ENCODE measurements around the gene CERKL. TPM values are rescaled to one million over a fixed set of nuclear protein-coding genes. Genes with fewer than 3 reads are reported as not detected.

CERKL gene
- total RNA-seq, 2 donors from 2014 or later, result 0.07 TPM; not detected in 1

DNA sequence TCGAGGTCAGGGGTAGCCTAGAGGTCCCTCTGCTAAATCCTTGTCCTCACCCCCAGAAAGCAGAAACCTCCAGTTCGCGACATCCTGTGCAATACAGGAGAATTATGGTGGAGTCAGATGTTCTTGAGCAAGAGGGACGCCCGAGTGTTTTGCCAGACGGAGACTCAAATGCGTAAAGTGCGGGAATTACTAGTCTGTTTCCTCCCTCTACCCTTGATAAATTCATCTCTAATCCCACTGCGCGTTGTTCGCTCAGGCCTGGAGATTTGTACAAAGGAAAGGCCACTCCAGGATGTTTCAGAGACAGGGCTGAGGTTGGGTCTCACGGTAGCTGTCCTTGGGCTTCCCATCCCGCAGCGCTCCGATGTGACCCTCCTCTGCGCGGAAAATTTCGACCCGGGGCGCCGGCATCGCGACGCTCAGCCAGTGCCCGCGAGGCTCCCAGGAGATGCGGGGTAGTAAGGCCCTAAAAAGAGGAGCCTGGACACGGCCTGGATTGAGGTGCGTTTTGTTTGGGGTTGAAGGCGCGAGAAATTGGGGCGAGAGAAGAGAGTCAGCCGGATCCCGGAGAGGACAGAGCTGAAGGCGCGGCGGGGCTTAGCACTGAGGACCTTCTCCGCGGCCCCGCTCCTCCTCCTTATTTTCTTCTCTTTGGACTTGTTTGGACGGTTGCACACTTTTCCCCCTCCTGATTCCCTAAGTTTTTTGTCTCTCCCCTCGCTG, 26.1 kb upstream of the CERKL start:
- H3K9me3 Mint-ChIP-seq, result peaks cover 3% of the 10 kb centered on the region in 2 donors
- peak overlapping the region; percentile 73 to 74 for H3K4me3 Mint-ChIP-seq
- H3K4me1 Mint-ChIP-seq (ENCODE audit: low read depth), result peaks cover 65% of the 10 kb centered on the region
- peak; percentile 6 to 16 for ATAC-seq (replicated peaks in 1 of 2)
- peaks cover 4 to 8% of the 10 kb centered on the region in 2 donors for H3K36me3 Mint-ChIP-seq (ENCODE audit: insufficient read depth in 2 of 2)
- peaks cover 96% of the 10 kb centered on the region for H3K27me3 Mint-ChIP-seq (ENCODE audit: low read depth)
- DNase-seq, result no peak
- no peak overlapping the region for H3K27ac Mint-ChIP-seq

DNA sequence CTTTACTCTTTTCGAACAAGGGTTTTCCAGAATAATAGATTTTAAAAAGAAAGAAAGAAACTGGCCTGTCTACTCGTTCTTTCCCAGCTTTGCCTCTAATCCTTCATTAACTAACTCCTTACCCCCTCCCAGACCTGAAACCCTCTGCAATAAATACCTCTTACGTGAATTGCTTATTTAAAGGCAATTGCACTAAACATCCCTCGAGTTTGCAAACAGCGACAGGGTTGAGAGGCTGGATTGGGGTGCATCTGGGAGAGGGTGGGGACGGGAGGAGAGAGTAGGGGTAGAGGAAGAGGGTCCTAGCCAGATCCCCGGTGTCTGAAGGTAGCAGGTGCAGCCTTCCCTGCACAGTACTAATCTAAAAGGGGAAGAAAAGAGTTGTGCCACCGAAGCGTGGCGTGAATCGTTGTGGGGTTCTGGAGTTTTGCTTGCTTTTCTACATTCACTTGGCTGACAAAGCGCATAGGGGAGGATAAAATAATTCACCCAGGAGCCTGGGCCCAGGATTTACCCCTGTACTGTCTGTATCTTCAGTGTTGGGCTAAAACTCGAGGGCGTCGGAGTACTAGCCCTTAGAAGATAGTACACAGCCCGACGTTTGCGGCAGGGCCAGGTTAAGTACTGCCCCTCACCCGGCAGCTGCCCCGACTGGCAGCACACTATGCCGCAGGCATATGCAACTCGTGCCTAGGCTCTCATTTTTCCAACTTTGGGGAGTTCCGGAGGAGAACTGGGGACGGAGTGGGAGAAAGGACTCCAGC, 25.3 kb upstream of the CERKL start:
- peaks cover 69% of the 10 kb centered on the region for H3K4me1 Mint-ChIP-seq (ENCODE audit: low read depth)
- H3K4me3 Mint-ChIP-seq, result peak overlapping the region; percentile 73 to 74
- no peak for DNase-seq
- peaks cover 94% of the 10 kb centered on the region for H3K27me3 Mint-ChIP-seq (ENCODE audit: low read depth)
- H3K36me3 Mint-ChIP-seq (ENCODE audit: insufficient read depth in 2 of 2), result peaks cover 4 to 11% of the 10 kb centered on the region in 2 donors
- ATAC-seq (replicated peaks in 1 of 2), result no peak
- no peak overlapping the region for H3K27ac Mint-ChIP-seq
- peaks cover 3 to 4% of the 10 kb centered on the region in 2 donors for H3K9me3 Mint-ChIP-seq

DNA sequence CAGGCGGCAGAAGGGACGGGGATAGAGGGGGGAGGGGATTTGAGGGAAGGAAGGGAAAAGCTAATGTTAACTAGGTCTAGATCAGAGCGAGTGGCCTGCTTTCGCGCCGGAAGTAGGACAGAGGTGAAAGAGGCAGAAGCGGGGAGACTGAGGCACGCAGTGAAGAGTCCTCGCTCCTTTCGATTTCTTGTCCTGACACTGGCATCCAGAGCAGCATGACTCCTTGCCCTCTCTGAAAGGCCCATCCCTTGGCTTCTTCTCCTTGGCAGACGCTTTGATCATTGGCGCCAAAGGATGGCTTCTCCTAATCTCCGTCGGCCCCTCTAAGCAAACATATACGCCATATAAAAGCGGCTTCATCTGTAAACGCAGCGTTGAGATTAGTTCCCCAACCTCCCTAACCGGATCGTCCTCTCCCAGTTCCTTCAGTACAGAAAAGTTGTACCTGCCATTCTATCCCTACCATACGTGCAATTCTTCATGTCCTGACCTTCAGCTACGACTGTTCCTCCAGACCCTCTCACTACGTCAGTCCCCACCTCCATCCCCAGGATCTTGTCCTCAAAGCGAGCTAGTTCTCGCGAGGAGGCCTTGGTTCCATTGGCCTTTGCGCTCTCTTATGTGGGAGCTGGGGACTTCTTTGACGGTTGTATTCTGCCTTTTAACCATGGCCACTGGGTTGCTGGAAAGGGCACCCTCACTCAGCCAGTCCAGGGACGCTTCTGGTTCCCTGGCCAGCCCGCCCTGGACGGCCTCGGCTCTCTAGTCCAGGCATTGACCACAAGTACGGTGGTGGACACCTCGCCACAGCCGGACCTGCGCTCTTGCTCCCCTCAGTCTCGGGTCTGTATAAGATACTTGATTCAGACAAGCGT, 24.3 kb upstream of the CERKL start:
- peaks cover 93% of the 10 kb centered on the region for H3K27me3 Mint-ChIP-seq (ENCODE audit: low read depth)
- H3K27ac Mint-ChIP-seq, result no peak overlapping the region
- peaks cover 4 to 11% of the 10 kb centered on the region in 2 donors for H3K36me3 Mint-ChIP-seq (ENCODE audit: insufficient read depth in 2 of 2)
- no peak for DNase-seq
- peak overlapping the region; percentile 73 to 74 for H3K4me3 Mint-ChIP-seq
- H3K4me1 Mint-ChIP-seq (ENCODE audit: low read depth), result peaks cover 69% of the 10 kb centered on the region
- no peak for ATAC-seq (replicated peaks in 1 of 2)
- H3K9me3 Mint-ChIP-seq, result peaks cover 3 to 4% of the 10 kb centered on the region in 2 donors

DNA sequence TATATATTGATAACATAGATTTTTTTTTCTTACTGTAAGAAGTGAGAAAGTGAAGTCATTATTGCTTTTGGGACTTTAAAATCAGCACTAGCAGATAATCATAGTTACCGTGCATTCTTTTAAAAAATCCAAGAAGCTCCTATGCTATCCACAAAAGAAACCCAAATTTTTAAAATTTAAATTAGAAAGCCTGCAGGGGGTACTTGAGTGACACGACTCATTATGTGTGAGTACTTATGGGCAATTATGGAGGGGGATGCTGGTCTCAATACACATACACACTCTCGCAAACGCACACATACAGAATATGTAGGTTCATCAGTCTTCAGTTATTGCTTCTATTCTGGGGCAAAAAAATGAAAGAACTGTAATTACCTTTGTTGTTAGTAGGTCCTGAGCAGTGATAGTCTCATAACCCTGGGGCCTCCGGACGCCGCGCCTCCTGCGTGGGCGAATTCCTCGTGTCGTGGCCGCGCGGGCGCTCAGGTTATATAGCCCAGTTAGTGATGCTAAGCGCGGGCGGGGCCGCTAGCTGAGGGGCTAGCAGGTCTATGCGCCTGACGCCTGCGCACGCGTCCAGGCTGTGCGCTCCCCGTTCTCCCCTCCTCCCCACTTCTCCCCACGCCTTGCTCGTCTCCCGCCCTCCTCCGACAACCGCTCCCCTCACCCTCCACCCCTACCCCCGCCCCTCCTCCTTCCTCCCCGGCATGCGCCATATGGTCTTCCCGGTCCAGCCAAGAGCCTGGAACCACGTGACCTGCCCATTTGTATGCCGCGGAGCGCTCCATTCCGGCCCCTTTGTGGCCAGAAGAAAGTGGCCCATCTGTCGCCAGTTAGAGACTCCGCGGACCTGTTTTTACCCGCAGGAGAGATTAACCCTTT, 23.4 kb upstream of the CERKL start, which contains the start of gene NEUROD1:
Gene NEUROD1, minus strand, starts transcription at position 463 of the 882 bp plus-strand sequence. CDS start 1,657 bp downstream, outside the sequence.
- H3K4me3 Mint-ChIP-seq, result peak within 1 kb of the TSS; percentile 73 to 74
- peaks cover 4 to 11% of the 10 kb centered on the region in 2 donors for H3K36me3 Mint-ChIP-seq (ENCODE audit: insufficient read depth in 2 of 2)
- H3K4me1 Mint-ChIP-seq (ENCODE audit: low read depth), result peaks cover 69% of the 10 kb centered on the region
- H3K9me3 Mint-ChIP-seq, result peaks cover 3 to 4% of the 10 kb centered on the region in 2 donors
- H3K27ac Mint-ChIP-seq, result no peak within 1 kb of the TSS
- DNase-seq (no peak), ATAC-seq (replicated peaks in 1 of 2) (peak; percentile 29 to 39)
- peaks cover 86% of the 10 kb centered on the region for H3K27me3 Mint-ChIP-seq (ENCODE audit: low read depth)

DNA sequence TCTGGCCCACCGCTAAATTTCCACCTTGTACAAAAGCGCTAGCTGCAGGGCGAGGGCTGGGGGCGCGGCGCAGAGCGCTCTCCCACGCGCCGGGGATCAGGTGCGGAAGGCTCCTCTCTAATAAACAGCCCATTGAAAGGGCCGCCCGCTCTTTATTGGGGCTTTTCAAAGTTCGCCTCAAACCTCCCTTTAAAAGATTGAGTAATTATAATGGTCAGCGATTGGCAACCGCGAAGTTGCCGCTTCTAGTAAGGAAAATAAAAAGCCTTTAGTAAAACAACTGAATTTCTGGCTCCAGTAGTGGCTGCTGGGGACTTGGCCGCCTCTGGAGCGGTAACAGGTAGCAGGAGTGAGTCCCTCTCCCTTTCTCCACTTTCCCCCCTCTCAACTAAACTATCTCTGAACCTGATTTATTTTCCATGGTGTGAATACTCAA, 22.7 kb upstream of the CERKL start:
- no peak for ATAC-seq (replicated peaks in 1 of 2)
- H3K27me3 Mint-ChIP-seq (ENCODE audit: low read depth), result peaks cover 84% of the 10 kb centered on the region
- H3K4me3 Mint-ChIP-seq, result peak overlapping the region in 1 of 2 donors; percentile 56
- H3K9me3 Mint-ChIP-seq, result peaks cover 3 to 4% of the 10 kb centered on the region in 2 donors
- H3K4me1 Mint-ChIP-seq (ENCODE audit: low read depth), result peaks cover 64% of the 10 kb centered on the region
- H3K27ac Mint-ChIP-seq, result no peak overlapping the region
- no peak for DNase-seq
- peaks cover 2 to 11% of the 10 kb centered on the region in 2 donors for H3K36me3 Mint-ChIP-seq (ENCODE audit: insufficient read depth in 2 of 2)

DNA sequence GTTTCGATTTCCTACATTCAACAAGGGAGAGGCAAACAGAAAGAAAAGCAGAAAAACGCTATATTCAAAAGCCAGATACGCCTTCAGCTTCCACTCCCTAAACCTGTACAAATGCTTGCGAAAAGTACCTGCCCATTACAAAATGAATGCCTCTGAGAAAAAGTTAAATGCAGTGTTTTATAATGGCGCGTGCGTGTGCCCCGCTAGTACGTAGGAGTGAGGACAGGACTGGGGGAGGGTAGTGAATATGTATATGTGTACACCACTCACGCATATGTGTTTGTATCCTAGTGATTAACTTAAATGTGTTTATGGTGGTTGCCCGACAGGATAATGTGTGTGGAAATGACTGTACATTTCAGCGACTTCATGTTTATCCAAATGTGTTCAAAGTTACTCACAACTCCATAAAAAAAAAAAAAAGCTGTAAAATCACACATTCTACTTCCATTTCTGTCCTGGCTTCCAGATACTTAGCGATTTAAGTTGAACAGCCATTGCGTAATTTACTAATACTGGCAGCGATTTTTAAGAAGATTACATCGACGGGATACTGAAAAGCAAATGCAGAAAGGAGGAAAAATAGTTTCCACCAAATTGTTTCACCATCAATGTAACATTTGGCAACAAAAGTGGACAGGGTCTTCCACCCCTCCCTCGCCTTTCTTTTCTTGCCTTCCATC, 22.1 kb upstream of the CERKL start:
- DNase-seq (no peak), ATAC-seq (replicated peaks in 1 of 2) (no peak)
- peaks cover 60% of the 10 kb centered on the region for H3K4me1 Mint-ChIP-seq (ENCODE audit: low read depth)
- H3K36me3 Mint-ChIP-seq (ENCODE audit: insufficient read depth in 2 of 2), result peaks cover 2 to 11% of the 10 kb centered on the region in 2 donors
- peaks cover 84% of the 10 kb centered on the region for H3K27me3 Mint-ChIP-seq (ENCODE audit: low read depth)
- H3K27ac Mint-ChIP-seq, result no peak overlapping the region
- H3K4me3 Mint-ChIP-seq, result peak overlapping the region; percentile 33 to 71
- H3K9me3 Mint-ChIP-seq, result peaks cover 3 to 4% of the 10 kb centered on the region in 2 donors

DNA sequence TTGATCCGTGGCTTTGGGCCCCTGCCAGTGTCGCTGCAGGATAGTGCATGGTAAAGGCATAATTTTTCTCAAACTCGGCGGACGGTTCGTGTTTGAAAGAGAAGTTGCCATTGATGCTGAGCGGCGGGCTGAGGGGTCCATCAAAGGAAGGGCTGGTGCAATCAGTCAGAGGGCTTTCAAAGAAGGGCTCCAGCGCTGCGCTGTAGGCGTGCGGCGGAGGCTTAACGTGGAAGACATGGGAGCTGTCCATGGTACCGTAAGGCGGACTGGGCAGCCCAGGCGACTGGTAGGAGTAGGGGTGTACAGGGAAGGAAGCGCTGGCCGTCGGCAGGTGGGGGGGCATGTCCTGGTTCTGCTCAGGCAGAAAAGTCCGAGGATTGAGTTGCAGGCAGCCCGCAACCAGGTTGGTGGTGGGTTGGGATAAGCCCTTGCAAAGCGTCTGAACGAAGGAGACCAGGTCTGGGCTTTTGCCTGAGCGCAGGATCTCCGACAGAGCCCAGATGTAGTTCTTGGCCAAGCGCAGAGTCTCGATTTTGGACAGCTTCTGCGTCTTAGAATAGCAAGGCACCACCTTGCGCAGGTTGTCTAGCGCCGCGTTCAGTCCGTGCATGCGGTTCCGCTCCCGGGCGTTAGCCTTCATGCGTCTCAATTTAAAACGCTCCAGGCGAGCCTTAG, 21.1 kb upstream of the CERKL start:
- peak overlapping the region; percentile 61 to 71 for H3K4me3 Mint-ChIP-seq
- ATAC-seq (replicated peaks in 1 of 2), result peak; percentile 72 to 75

DNA sequence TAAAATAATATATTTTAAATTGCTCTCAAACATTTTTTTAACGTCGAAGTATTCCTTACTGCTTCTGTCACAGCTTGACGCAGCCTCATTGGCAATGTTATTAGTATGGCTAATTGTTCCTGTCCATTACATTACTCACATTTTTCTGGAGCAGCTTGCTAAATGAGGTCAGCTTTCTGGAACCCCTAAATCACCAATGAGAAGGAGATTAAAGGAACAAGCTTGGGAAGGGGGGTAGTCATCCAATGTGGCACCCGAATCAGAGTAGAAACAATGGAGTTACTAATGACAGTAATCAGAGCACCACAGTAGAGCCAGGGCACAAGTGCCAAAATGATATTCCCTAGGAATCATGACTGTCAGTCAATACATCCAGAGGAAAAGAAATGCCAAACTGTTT, 18.3 kb upstream of the CERKL start:
- DNase-seq (no peak), ATAC-seq (replicated peaks in 1 of 2) (no peak)
- peaks cover 55% of the 10 kb centered on the region for H3K27me3 Mint-ChIP-seq (ENCODE audit: low read depth)
- no peak overlapping the region for H3K4me3 Mint-ChIP-seq
- H3K4me1 Mint-ChIP-seq (ENCODE audit: low read depth), result peaks cover 35% of the 10 kb centered on the region
- peaks cover 3 to 4% of the 10 kb centered on the region in 2 donors for H3K9me3 Mint-ChIP-seq
- no peak overlapping the region for H3K27ac Mint-ChIP-seq
- peaks cover 0 to 11% of the 10 kb centered on the region in 2 donors for H3K36me3 Mint-ChIP-seq (ENCODE audit: insufficient read depth in 2 of 2)

More for the DNA sequence above, 21.1 kb upstream of the CERKL start:
- Mint-ChIP-seq H3K27me3 (ENCODE audit: low read depth) (peaks cover 77% of the 10 kb centered on the region), H3K27ac (peak overlapping the region; percentile 72), H3K4me1 (ENCODE audit: low read depth) (peaks cover 55% of the 10 kb centered on the region), H3K36me3 (ENCODE audit: insufficient read depth in 2 of 2) (peaks cover under 1 to 11% of the 10 kb centered on the region in 2 donors), H3K9me3 (peaks cover 3 to 4% of the 10 kb centered on the region in 2 donors)
- peak; percentile 71 to 82 for DNase-seq

DNA sequence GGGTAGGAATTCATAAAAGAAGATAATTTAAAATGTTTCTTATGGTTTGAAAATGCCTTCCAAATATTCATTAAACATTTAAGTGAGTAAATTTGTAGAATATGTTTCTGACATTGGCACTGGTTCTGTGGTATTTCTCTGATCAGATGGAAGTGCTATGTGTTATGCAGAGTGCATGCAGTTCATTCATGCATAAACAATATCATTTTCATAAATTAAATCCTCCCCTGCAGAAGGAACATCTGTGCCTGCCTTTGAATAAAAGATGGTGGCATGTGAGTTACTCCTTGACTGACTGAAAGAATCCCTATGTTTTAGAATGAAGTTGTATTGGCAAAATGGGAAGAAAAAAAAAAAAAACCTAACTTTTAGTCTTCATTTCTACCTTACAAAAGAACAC, 17.6 kb upstream of the CERKL start:
- Mint-ChIP-seq H3K27me3 (ENCODE audit: low read depth) (peaks cover 50% of the 10 kb centered on the region), H3K27ac (no peak overlapping the region)

DNA sequence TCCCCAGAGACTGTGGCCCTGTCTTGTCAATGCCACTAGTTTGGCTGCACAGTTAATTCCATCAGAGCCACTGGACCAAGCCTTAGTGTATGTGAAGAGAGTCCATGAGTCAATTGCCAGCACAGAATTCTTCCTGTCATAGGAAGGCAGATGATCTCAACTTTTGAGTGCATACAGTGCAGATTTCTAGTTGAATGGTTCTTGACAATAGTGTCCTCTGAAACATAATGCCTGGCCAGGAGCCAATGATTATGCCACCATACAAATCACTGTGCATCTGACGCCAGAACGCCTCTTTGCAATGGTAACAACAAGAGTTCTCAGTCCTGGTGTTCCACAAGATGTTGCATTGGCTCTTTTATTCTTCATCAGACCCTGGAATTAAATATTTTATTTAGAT, 16.3 kb upstream of the CERKL start:
- peaks cover 0 to 2% of the 10 kb centered on the region in 2 donors for H3K9me3 Mint-ChIP-seq
- peaks cover 0 to 4% of the 10 kb centered on the region in 2 donors for H3K36me3 Mint-ChIP-seq (ENCODE audit: insufficient read depth in 2 of 2)
- H3K4me3 Mint-ChIP-seq, result no peak overlapping the region
- ATAC-seq (replicated peaks in 1 of 2) (no peak), DNase-seq (no peak)
- peaks cover 14% of the 10 kb centered on the region for H3K4me1 Mint-ChIP-seq (ENCODE audit: low read depth)
- H3K27ac Mint-ChIP-seq, result no peak overlapping the region
- peaks cover 50% of the 10 kb centered on the region for H3K27me3 Mint-ChIP-seq (ENCODE audit: low read depth)

More for the DNA sequence above, 17.6 kb upstream of the CERKL start:
- Mint-ChIP-seq H3K36me3 (ENCODE audit: insufficient read depth in 2 of 2) (peaks cover 0 to 9% of the 10 kb centered on the region in 2 donors), H3K4me1 (ENCODE audit: low read depth) (peaks cover 27% of the 10 kb centered on the region), H3K4me3 (no peak overlapping the region), H3K9me3 (peaks cover 3 to 4% of the 10 kb centered on the region in 2 donors)
- ATAC-seq (replicated peaks in 1 of 2), result no peak
- DNase-seq, result no peak
